ENCODE measurements around the gene SRGAP2C.
"Not testable (repeated sequence)": the region's sequence is repeated elsewhere in the genome, so short reads cannot be mapped to it uniquely, and the experiment has no call there.

Gene SRGAP2C

GRCh38 chr1:121185140-121185708 is 449 bp downstream of the SRGAP2C start:
- not testable (repeated sequence) for DNase-seq (ENCODE audit: low read depth in 4 of 4, low spot score in 1 of 4)

GRCh38 chr1:121186191-121186590 is 1.4 kb downstream of the SRGAP2C start:
- DNase-seq (ENCODE audit: low read depth in 4 of 4, low spot score in 1 of 4), result not testable (repeated sequence)

- DNase-seq (ENCODE audit: low read depth in 4 of 4, low spot score in 1 of 4), result not testable (repeated sequence)
Observed at GRCh38 chr1:121187914-121188313, 3.1 kb downstream of the SRGAP2C start.

DNA sequence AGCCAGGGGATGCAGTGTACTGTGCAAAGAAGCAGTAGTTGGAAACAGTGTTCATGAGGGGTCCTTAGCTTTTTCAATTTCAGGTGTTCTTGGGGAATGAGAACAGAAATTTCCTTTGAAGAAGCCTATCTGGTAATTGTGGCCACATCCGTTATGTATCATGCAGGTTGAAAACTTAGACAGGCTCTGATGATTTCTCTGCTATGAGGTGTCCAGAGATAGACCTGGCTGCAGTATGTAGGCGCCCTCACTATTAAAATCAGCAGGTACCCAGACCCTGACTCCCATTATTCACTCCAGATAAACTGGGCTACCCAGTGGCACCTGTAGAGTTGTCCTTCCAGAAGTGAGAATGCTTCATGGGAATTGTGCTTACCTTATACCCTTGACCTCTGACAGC is 7.7 kb downstream of the SRGAP2C start:
- not testable (repeated sequence) for DNase-seq (ENCODE audit: low read depth in 4 of 4, low spot score in 1 of 4)

GRCh38 chr1:121197095-121197882 is 12.5 kb downstream of the SRGAP2C start:
- not testable (repeated sequence) for DNase-seq (ENCODE audit: low read depth in 4 of 4, low spot score in 1 of 4)

DNA sequence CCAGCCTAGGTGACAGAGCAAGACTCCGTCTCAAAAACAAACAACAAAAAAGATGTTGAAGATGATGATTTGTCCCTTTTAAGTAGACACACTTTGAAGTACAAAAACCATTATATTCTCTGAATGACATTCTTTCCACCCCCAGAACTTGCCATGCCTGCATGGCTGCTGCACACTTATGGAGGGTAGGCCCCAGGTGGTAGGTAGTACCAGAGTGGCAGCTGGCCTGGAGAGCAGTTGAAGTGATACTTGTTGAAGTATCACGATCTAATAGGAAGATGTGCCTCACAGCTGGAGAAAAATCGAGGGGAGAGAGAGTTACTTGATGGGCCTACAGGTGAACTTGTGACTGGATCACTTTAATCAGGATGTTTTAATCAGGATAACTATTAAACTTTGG is 15.0 kb downstream of the SRGAP2C start:
- DNase-seq (ENCODE audit: low read depth in 4 of 4, low spot score in 1 of 4), result not testable (repeated sequence)

DNA sequence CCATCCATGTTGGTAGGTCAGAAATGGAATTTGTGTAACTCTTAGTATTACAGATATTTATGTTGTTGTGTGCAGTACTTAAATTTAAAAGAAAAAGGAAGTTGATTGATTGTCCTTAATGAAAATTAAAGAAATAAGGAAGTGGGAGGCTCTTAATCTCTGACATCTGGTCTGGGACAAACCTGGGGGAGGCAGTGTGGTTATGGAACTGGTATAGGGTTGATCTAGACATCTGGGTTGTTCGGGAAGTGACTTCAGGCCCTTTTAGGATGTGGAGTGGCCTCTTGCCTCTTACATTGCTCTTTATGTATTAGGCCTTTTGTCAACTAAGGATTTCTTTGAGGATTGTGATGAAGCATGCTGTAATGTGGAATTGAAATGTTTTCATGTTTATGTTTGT is 15.5 kb downstream of the SRGAP2C start:
- not testable (repeated sequence) for DNase-seq (ENCODE audit: low read depth in 4 of 4, low spot score in 1 of 4)

GRCh38 chr1:121200985-121201981 is 16.5 kb downstream of the SRGAP2C start:
- not testable (repeated sequence) for DNase-seq (ENCODE audit: low read depth in 4 of 4, low spot score in 1 of 4)

GRCh38 chr1:121202986-121203385 is 18.2 kb downstream of the SRGAP2C start:
- not testable (repeated sequence) for DNase-seq (ENCODE audit: low read depth in 4 of 4, low spot score in 1 of 4)

DNA sequence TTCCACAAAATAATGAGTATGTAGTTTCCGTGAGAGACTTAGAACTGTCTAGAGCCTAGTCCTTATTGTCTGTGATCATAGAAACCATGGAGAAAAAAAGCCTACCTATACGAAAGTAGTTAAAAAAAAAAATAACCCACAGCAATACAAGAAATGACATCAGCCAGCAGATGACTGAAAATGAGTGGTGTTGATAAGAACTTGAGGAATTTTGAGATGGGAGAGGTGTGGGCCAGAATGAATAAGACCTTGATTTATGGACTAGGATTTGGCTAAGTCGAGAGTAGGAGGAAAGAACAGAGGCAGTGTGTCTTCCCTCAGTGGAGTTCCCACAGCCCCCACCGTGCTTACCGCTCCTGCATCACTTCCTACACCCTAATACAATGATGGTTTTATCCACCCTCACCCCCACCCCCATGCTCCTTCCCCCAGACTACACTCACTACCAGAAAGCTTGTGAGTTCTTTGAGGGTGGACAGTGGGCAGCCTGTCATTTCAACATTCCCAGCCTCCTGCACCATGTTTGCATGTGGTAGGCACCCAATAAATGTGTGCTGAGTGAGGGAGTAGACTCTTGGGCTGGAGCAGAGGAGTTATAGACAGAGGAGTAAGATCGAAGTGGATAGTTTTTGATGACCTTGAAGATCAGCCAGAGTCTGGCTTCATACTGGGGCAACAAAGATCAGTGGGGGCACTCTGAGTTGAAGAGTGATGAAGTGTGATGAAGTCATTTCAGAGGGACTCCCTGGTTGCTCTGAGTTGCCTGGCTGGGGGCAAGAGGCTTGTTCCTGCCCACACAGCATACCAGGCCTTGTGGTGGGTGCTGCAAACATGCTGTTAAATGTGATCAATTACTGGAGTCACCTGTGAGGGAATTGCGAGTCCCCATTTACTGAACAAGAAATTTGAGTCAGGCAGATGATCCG is 21.3 kb downstream of the SRGAP2C start:
- not testable (repeated sequence) for DNase-seq (ENCODE audit: low read depth in 4 of 4, low spot score in 1 of 4)

- DNase-seq (ENCODE audit: low read depth in 4 of 4, low spot score in 1 of 4), result not testable (repeated sequence)
Observed at GRCh38 chr1:121207328-121207727, 22.6 kb downstream of the SRGAP2C start.

GRCh38 chr1:121208375-121208774 is 23.6 kb downstream of the SRGAP2C start:
- not testable (repeated sequence) for DNase-seq (ENCODE audit: low read depth in 4 of 4, low spot score in 1 of 4)

DNA sequence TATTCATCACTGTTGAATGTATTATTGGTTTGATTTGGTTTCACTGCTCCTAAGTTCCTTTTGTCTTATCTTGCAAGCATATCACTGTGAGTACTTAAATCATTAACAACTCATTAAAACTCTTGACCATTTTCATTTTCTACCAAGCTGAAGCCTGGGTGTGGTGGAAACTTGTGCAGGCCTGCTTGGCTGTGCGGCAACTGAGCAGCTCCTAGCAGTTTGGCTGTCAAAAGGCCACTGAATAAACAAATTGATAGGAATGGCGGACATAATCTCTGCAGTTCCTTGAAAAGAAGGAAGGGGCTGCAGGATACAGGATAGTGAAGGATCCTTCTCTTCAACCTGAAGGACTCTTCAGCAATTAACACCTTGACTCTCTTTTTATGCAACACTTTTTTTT is 26.0 kb downstream of the SRGAP2C start:
- not testable (repeated sequence) for DNase-seq (ENCODE audit: low read depth in 4 of 4, low spot score in 1 of 4)

DNA sequence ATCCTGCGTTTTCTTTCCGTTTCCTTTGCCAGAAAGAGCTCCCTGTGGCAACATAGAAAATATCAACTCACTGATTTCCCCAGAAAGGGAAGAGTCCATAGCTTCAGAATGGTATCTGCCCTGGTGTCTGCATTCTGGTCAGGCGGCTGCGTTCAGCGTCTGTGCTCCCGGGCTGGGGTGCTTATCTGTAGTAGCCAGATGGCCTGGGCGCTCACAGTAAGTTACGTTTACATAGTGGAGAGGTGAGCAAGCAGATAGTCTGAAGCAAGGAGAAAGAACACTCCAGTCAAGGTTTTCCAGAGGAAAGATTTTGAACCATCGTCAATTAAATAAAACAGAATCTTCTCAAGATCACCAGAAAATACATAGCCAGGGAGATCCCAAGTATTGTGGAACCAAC is 28.7 kb downstream of the SRGAP2C start:
- DNase-seq (ENCODE audit: low read depth in 4 of 4, low spot score in 1 of 4), result not testable (repeated sequence)

- DNase-seq (ENCODE audit: low read depth in 4 of 4, low spot score in 1 of 4), result not testable (repeated sequence)
Observed at GRCh38 chr1:121214544-121215156, 29.9 kb downstream of the SRGAP2C start.

DNA sequence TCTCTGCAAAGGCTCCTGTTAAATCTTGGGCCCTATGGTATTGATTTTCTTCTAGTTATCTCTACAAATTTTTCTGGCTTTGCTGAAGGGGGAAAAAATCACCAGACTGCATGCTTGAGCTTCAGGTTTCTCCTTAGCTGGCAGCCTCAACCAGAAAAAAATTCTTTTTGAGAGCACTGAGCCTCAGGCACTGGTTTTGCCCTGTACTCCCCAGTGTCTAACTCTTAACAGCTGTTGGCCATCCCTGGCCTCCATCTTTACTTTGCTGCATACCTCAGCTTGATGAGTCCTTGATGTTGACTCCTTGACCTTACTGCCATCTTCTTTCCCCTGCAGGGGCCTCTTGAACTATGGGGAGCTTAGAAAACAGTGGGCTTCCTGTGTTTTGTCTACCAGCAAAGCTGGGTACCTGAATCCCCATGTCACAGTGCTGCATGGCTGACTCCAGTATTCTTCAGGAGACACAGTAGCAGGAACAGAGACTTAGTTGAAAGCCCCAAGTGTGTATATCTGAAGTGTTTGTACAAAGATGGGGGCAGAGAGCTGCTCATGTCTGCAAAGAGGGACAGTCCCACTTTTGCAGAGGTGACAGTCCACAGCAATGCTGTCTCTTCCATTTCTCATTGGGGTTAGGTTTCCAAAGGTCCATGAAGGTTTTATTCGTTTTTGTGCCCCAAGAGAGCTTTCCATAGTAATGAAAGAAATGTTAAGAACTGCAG is 31.1 kb downstream of the SRGAP2C start:
- DNase-seq (ENCODE audit: low read depth in 4 of 4, low spot score in 1 of 4), result not testable (repeated sequence)

GRCh38 chr1:121216676-121217075 is 31.9 kb downstream of the SRGAP2C start:
- DNase-seq (ENCODE audit: low read depth in 4 of 4, low spot score in 1 of 4), result not testable (repeated sequence)

- DNase-seq (ENCODE audit: low read depth in 4 of 4, low spot score in 1 of 4), result not testable (repeated sequence)
Observed at GRCh38 chr1:121221770-121222169, 37.0 kb downstream of the SRGAP2C start.

- not testable (repeated sequence) for DNase-seq (ENCODE audit: low read depth in 4 of 4, low spot score in 1 of 4)
Observed at GRCh38 chr1:121224714-121225113, 39.9 kb downstream of the SRGAP2C start.

Data from stimulated activated CD4-positive, alpha-beta T cell treated with anti-CD3 and anti-CD28 coated beads, Interleukin-1b, Interleukin-23, amount 100 ng/mL, for 24 hours (primary cell).